Stimulated activated naive CD4-positive, alpha-beta T cell treated with Interleukin-2 at 50 U/mL for 16 hours (primary cell): Measurements from ENCODE around the gene RNU1-4.
"Not testable (repeated sequence)": the region's sequence is repeated elsewhere in the genome, so short reads cannot be mapped to it uniquely, and the experiment has no call there.

Experiments used
- DNase-seq: peaks from one replicate; lab custom pipeline; 2025; lab: John Stamatoyannopoulos, UW

RNU1-4 gene

GRCh38 chr1:16740047-16740964 is at the start of gene RNU1-4:
RNU1-4 (plus strand) TSS chr1:16740516.
- DNase-seq, result not testable (repeated sequence)

DNA sequence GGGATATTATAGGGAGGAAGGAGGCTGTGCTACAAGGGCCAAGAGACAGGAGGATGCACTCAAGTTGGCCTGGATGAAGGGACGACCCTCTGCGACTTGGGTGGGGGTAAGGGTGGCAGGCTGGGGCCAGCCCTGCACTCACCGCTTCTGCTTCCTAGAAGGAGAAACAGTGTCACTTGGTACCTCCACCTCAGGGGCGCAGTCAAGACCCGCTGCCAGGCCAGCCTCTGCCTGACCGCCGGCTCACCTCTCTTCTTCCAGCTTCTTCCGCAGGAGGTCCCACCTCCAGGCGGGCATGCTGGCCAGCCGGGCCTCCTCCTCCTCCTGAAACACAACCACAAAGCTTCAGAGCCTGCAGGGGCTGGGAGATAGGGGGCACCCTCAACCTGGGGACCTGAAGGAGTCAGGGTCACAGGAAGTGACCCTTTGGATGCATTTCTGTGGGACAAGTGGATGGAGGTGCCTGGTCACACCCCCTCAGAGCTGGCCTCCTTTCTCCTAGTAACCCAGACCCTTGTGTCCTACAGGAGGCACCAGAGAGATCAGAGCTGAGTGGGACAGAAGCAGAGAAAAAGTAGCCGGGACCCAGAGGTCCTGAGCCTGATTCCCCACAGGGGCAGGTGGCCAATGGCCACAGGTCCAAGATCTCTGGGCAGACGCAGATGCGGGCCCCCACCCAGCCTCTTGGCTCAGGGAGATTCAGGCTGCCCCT is 49.2 kb upstream of the RNU1-4 start:
- DNase-seq, result not testable (repeated sequence)

DNA sequence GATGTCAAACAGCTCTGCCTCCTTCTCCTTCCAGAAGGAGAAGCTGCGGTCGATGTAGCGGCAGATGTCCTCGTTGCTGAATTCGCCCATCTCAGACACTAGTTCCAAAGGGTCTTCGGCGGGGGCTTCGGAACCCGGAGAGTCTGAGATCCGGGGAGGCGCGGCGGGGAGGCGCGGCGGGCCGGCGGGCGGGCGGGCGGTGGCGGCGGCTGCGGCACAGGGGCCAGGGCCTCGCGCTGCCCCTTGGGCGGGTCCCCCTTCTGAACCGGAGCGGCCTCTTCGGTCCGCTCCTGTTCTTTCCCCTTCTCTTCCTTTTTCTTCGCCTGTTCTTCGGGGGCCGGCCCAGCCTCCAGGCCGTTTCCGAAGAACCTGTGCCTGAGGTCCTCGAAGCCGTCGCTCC is 48.0 kb upstream of the RNU1-4 start:
- DNase-seq, result not testable (repeated sequence)

GRCh38 chr1:16692717-16693448 is 47.4 kb upstream of the RNU1-4 start:
- not testable (repeated sequence) for DNase-seq

DNA sequence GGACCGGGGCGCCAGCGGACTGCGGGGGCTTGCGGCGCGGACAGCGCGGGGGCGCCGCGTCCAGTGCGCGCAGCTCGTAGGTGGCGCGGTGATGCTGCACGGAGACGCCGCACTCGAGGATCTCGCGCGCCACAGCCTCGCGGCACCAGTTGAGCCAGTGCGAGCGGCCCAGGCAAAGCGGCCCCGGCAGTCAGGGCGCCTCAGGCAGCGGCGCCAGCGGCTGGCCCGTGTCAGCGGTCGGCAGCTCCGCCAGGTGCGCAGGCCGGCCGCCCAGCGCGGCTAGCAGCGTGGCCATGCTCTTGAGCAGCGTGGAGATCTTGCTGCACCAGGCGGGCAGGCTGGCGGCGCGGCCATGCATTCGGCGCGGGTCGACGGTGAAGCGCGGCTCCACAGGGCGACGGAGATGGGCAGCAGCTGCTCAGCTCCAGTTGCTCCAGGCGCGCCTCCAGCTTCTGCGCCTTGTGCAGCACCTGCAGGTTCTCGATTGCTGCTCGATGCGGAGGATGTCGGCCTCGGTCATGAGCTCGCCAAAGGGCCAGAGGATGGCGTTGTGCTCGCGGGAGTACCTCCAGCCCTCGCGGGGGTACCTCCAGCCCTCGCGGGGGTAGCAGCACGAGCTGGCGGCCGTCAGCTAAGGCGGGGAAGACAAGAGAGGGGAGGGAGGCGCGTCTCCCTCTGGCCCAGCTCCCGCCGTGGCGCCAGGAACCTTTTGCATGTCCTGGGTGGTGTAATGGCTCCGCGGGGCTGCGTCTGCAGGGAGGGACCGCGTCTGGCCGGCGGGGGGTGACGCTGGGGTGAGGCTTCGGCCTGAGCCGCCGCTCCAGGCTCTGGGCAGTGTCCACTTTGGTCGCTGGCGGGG is 46.6 kb upstream of the RNU1-4 start:
- DNase-seq, result not testable (repeated sequence)

DNA sequence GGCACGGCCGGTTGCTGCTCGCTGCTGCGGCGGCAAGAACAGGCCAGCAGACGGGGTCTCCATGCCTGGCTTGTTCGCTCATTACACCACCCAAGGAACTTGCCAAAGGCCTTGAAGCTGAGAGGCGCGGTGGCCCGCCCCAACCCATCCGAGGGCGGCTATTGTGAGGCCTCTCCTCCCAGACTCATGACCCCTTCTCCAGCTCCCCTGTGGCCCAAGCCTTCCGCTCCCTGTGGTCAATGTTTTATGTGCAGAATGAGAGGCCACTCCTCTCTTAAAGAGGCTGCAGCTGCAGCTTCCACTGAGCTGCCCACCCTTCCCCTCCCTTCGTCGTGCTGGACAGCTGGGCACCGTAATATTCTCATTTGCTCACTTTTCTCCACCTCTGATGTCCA is 46.0 kb upstream of the RNU1-4 start:
- DNase-seq, result not testable (repeated sequence)

DNA sequence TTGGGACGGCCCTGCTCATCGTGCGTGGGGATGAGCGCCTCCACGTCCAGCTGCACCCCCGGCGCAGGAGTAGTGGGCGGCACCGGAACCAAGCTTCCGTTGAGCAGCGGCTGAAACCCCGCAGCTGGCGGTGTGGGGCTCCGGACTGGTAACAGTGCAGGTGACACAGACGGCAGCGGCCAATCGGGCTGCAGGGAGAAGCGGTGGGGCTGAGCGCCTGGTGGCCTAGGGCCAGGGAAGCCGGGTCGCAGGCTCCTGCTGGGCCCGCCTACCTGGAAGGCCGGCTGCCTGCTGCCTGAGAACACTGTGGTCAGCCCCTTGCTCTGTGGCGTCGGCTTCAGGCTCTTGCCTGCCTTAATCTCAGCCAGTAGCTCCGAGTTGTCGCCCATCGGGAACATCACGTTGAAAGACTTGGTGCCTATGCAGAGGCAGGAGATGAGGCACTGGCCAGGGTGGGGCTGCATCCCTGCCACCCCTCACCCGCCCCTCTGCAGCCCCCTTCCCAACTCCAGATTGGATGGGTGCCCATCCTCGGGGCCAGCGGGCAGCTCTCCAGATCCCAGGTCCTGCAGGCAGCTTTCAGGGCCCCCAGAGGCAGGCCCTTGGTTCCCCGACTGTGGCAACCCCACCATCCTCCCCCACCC is 43.7 kb upstream of the RNU1-4 start:
- DNase-seq, result not testable (repeated sequence)

- DNase-seq, result not testable (repeated sequence)
These were observed 43.2 kb upstream of the RNU1-4 start for GRCh38 chr1:16697152-16697551.

GRCh38 chr1:16699440-16699839 is 40.9 kb upstream of the RNU1-4 start:
- not testable (repeated sequence) for DNase-seq

- not testable (repeated sequence) for DNase-seq
These were observed 40.0 kb upstream of the RNU1-4 start for GRCh38 chr1:16700138-16700895.

GRCh38 chr1:16701189-16701588 is 39.1 kb upstream of the RNU1-4 start:
- DNase-seq, result not testable (repeated sequence)

DNA sequence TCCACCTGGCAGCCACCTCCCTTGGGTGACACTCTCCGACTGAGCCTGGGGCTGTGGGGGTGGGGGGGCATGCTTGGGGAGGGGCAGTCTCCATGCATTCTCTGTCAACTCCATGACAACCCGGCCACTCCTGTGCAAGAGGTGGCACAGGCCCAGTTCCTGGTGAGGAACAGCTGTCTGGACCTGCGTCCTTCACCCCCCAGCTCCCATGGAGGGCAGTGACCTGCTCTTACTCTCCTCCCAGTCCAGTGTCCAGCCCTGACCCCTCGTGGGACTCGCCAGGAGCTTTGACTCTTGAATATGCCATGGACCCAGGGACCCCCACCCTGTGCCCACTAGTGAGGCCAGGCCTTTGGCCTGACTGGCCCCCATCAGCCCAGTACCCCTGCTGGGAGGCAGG is 38.0 kb upstream of the RNU1-4 start:
- DNase-seq, result not testable (repeated sequence)

- not testable (repeated sequence) for DNase-seq
These were observed 37.2 kb upstream of the RNU1-4 start for GRCh38 chr1:16703141-16703540.

DNA sequence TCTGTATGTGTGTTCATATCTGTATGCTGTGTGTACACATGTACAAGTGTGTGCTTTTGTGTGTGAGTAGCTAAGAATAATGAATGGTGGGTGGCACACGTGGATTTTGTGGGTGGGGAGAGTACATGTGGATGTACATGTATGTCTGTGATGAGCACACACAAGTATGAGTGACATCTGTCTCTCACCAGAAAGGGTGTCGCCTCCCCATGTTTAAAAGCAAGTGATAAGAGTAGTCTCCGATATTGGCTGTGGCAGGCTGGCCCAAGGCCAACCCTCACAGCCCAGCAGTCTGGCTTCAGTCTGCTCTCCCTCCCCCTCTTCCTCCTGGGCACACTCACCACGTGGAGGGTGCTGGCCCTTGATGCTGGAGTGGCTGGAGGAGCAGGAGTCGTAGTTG is 36.7 kb upstream of the RNU1-4 start:
- not testable (repeated sequence) for DNase-seq

GRCh38 chr1:16704076-16704475 is 36.2 kb upstream of the RNU1-4 start:
- not testable (repeated sequence) for DNase-seq

GRCh38 chr1:16704502-16705100 is 35.7 kb upstream of the RNU1-4 start:
- not testable (repeated sequence) for DNase-seq

DNA sequence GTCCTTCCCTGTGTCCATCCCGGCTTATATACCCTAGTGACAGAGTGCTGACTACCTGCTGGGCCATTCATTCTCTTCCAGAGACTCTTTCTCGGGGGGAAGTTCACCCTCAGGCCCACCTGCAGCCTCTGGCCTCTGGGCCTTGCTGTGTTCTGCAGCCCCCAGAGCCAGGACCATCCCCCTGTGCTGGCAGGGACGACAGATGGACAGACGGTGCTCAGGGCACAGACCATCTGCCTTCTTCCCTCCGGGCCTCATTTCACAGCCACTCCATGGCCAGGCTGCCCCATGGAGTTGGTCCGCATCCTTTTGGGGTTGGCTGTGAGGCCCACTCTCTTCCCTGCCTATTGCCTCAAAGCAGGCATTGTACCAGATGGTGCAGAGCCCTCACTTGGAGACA is 34.0 kb upstream of the RNU1-4 start:
- DNase-seq, result not testable (repeated sequence)

GRCh38 chr1:16707130-16708093 is 32.9 kb upstream of the RNU1-4 start:
- DNase-seq, result not testable (repeated sequence)
